Keratinocyte (primary cell): ENCODE data around the gene OSBPL10. TPM values are rescaled to one million over a fixed set of nuclear protein-coding genes. Genes with fewer than 3 reads are reported as not detected.

Experiments used
- DNase-seq: peaks from one replicate; pipeline ENCODE4 v3.0.0-alpha.2; 2011; ENCODE audit warnings: low read depth, missing footprints, low spot score
- FAIRE-seq: peaks from 2 replicates; lab custom pipeline; 2011; peaks lifted over from hg19 to GRCh38; lab: Jason Lieb, UNC
- H2AFZ ChIP-seq: 2 replicates; pipeline ENCODE4 v1.6.0; 2012; ENCODE audit warnings: low read length, control low read depth, inconsistent platforms; ENCODE audit not compliant: control insufficient read depth
- H3K27ac ChIP-seq: 2 replicates; pipeline ENCODE4 v1.5.1; 2011; ENCODE audit warnings: low read length; ENCODE audit not compliant: control insufficient read depth, insufficient read depth
- H3K27me3 ChIP-seq: 3 replicates; pipeline ENCODE4 v1.6.0; 2011; ENCODE audit warnings: low read length; ENCODE audit not compliant: control insufficient read depth, insufficient read depth; ENCODE audit errors: extremely low read depth
- H3K36me3 ChIP-seq, 2 experiments: 2 replicates in 1 of 2; 3 replicates in 1 of 2; pipeline ENCODE4 v1.5.1; 2011; ENCODE audit warnings: low read length in 2 of 2, mild to moderate bottlenecking in 1 of 2; ENCODE audit not compliant: control insufficient read depth in 2 of 2, insufficient read depth in 2 of 2; ENCODE audit errors: extremely low read depth in 1 of 2
- H3K4me1 ChIP-seq: 3 replicates; pipeline ENCODE4 v1.5.1; 2011; ENCODE audit warnings: low read length; ENCODE audit not compliant: control insufficient read depth, insufficient read depth; ENCODE audit errors: extremely low read depth
- H3K4me2 ChIP-seq: 3 replicates; pipeline ENCODE4 v1.6.0; 2011; ENCODE audit warnings: low read depth, low read length; ENCODE audit not compliant: control insufficient read depth, insufficient read depth; ENCODE audit errors: extremely low read depth
- H3K4me3 ChIP-seq, 3 experiments: fragments of 200-600 bp in 1 of 3; sonication (generic) in 1 of 3; 2 replicates in 2 of 3; 3 replicates in 1 of 3; pipeline ENCODE4 v1.5.1; 2011 to 2016; ENCODE audit warnings: low read length in 3 of 3, mild to moderate bottlenecking in 3 of 3, control low read depth in 2 of 3, inconsistent platforms in 1 of 3, low read depth in 1 of 3, mixed read lengths in 1 of 3, mixed run types in 1 of 3, moderate library complexity in 1 of 3; ENCODE audit not compliant: control insufficient read depth in 2 of 3, insufficient read depth in 2 of 3; ENCODE audit errors: extremely low read depth in 1 of 3
- H3K79me2 ChIP-seq: 2 replicates; pipeline ENCODE4 v1.6.0; 2012; ENCODE audit warnings: low read length; ENCODE audit not compliant: control insufficient read depth, insufficient read depth
- H3K9ac ChIP-seq: 3 replicates; pipeline ENCODE4 v1.6.0; 2011; ENCODE audit warnings: low read length; ENCODE audit not compliant: control insufficient read depth, insufficient read depth; ENCODE audit errors: extremely low read depth
- H3K9me1 ChIP-seq: 3 replicates; pipeline ENCODE4 v1.6.0; 2011; ENCODE audit warnings: low read length; ENCODE audit not compliant: control insufficient read depth, insufficient read depth; ENCODE audit errors: extremely low read depth
- H3K9me3 ChIP-seq: 2 replicates; pipeline ENCODE4 v1.5.1; 2012; ENCODE audit warnings: low read depth, low read length; ENCODE audit not compliant: control insufficient read depth
- H4K20me1 ChIP-seq: 3 replicates; pipeline ENCODE4 v1.6.0; 2011; ENCODE audit warnings: low read length; ENCODE audit not compliant: control insufficient read depth, insufficient read depth; ENCODE audit errors: extremely low read depth
- EZH2 ChIP-seq: IDR thresholded peaks from one replicate; pipeline ENCODE4 v1.6.1; 2012; ENCODE audit warnings: inconsistent platforms, mild to moderate bottlenecking, low read length, moderate library complexity
- dilution Hi-C: fragments of 300-500 bp; cut with MboI; formaldehyde crosslinking; loops from one replicate; pipeline ENCODE4 v1.7.0; 2020; ENCODE audit warnings: low sequenced_read_pairs; ENCODE audit not compliant: extremely low pct_ligation_motif_present
- polyA plus RNA-seq, 5 experiments: library from polyadenylated mRNA; depleted of rRNA in 3 of 5; stranded (reverse) in 3 of 5; stranded (forward) in 1 of 5; unstranded in 1 of 5; fragments of >200 nt; gene quantifications; 1 replicate in 1 of 5; 2 replicates in 3 of 5; 3 replicates in 1 of 5; pipeline versions ENCODE4 v1.2.1 to v1.2.3, GENCODE V29; 2011 to 2012; ENCODE audit warnings: missing spikeins in 2 of 5, low read depth in 1 of 5, low replicate concordance in 1 of 5
- TF ChIP-seq, protein P1 (sequence below), 3 experiments: IDR thresholded peaks in 1 of 3; conservative IDR thresholded peaks in 1 of 3; optimal IDR thresholded peaks in 1 of 3; 2 replicates in 2 of 3; 3 replicates in 1 of 3; pipeline versions ENCODE3 to v1.5.1; 2011; ENCODE audit warnings: low read length in 3 of 3, mild to moderate bottlenecking in 3 of 3, moderate library complexity in 2 of 3, control low read depth in 1 of 3, inconsistent platforms in 1 of 3; ENCODE audit not compliant: insufficient read depth in 2 of 3; ENCODE audit errors: extremely low read depth in 1 of 3

The OSBPL10 gene
- polyA plus RNA-seq, 1 donor (not counting 4 experiments of a cell fraction or from before 2014, with no cell fraction given): 50.1 TPM

DNA sequence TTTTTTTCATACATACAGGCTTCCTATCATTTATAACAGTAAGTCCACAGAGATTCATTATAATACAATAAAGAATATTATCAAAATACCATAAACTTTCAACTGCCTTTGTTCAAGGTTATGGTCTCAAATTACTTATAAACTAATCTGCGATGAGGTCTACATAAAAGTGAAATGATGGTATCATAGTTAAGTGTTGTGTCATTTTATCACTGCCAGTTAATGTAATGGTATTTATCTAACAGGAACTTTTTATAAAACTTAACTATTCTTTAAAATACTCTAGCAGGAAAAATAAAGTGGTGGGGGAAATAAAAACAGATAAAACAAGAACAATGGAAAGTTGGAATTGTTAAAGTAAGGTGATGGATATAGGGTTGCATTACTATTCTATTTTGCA lies 153.1 kb downstream of the OSBPL10 start:
- H3K79me2 ChIP-seq: peaks cover 50% of the 10 kb centered on the region
- no peaks in the 10 kb centered on the region for H3K27me3 ChIP-seq
- no peak overlapping the region for H3K27ac ChIP-seq
- FAIRE-seq (no peak), DNase-seq (no peak)
- H3K9me1 ChIP-seq: no peaks in the 10 kb centered on the region
- no peak overlapping the region for H3K4me3 ChIP-seq
- dilution Hi-C loops: no loop called here
- TF ChIP-seq EZH2: no peak
- TF ChIP-seq, protein P1, sequence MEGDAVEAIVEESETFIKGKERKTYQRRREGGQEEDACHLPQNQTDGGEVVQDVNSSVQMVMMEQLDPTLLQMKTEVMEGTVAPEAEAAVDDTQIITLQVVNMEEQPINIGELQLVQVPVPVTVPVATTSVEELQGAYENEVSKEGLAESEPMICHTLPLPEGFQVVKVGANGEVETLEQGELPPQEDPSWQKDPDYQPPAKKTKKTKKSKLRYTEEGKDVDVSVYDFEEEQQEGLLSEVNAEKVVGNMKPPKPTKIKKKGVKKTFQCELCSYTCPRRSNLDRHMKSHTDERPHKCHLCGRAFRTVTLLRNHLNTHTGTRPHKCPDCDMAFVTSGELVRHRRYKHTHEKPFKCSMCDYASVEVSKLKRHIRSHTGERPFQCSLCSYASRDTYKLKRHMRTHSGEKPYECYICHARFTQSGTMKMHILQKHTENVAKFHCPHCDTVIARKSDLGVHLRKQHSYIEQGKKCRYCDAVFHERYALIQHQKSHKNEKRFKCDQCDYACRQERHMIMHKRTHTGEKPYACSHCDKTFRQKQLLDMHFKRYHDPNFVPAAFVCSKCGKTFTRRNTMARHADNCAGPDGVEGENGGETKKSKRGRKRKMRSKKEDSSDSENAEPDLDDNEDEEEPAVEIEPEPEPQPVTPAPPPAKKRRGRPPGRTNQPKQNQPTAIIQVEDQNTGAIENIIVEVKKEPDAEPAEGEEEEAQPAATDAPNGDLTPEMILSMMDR (optimal IDR thresholded peaks at IDR 0.05 in 1 of 3, IDR thresholded peaks at IDR 0.05 in 1 of 3, conservative IDR thresholded peaks at IDR 0.05 in 1 of 3; ENCODE audit: extremely low read depth in 1 of 3, insufficient read depth in 2 of 3, low read length in 3 of 3): no peak
- H3K9ac ChIP-seq: no peak overlapping the region
- no peaks in the 10 kb centered on the region for H4K20me1 ChIP-seq
- H3K9me3 ChIP-seq: no peaks in the 10 kb centered on the region
- peaks cover 10 to 16% of the 10 kb centered on the region in 2 experiments for H3K36me3 ChIP-seq
- H2AFZ ChIP-seq: no peak overlapping the region
- no peak overlapping the region for H3K4me2 ChIP-seq
- H3K4me1 ChIP-seq: peaks cover 4% of the 10 kb centered on the region

DNA sequence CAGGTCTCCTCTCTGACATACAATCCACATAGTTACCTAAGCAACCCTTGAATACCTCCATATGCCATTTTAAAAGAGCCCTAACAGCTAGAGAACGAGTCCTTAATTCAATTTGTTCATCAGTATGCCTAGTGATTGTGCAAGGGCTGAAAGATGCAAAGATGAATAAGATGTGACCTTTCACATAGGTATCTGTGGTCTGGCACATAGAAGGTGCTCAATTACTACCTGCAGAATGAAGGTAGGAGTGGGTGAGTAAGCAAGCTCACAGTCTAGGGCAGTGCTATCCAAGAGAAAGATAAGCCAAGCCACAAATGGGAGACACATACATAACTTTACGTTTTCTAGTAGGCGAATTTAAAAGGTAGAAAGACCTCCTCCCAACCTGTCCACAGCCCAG lies 157.9 kb downstream of the OSBPL10 start:
- H3K9me1 ChIP-seq: no peaks in the 10 kb centered on the region
- no peak overlapping the region for H3K4me3 ChIP-seq
- no peaks in the 10 kb centered on the region for H3K9me3 ChIP-seq
- FAIRE-seq (peak; percentile 88), DNase-seq (peak; percentile 33)
- H3K27me3 ChIP-seq: no peaks in the 10 kb centered on the region
- H3K4me2 ChIP-seq: no peak overlapping the region
- peaks cover 4% of the 10 kb centered on the region for H3K4me1 ChIP-seq
- TF ChIP-seq, protein P1 (optimal IDR thresholded peaks at IDR 0.05 in 1 of 3, IDR thresholded peaks at IDR 0.05 in 1 of 3, conservative IDR thresholded peaks at IDR 0.05 in 1 of 3; ENCODE audit: extremely low read depth in 1 of 3, insufficient read depth in 2 of 3, low read length in 3 of 3): no peak
- TF ChIP-seq EZH2: no peak
- H2AFZ ChIP-seq: no peak overlapping the region
- H3K27ac ChIP-seq: no peak overlapping the region
- H4K20me1 ChIP-seq: peaks cover 2% of the 10 kb centered on the region
- no peak overlapping the region for H3K9ac ChIP-seq
- H3K79me2 ChIP-seq: peaks cover 54% of the 10 kb centered on the region
- dilution Hi-C loops: no loop called here
- H3K36me3 ChIP-seq: peaks cover 14 to 25% of the 10 kb centered on the region in 2 experiments
